Fibroblast of the aortic adventitia (primary cell): ENCODE measurements around the gene EXOC6B. TPM values are rescaled to one million over a fixed set of nuclear protein-coding genes. Genes with fewer than 3 reads are reported as not detected.

ENCODE experiments used
- DNase-seq: peaks from one replicate; pipeline ENCODE4 v3.0.0-alpha.2; 2010; ENCODE audit warnings: low read depth
- H3K4me3 ChIP-seq: 2 replicates; pipeline ENCODE4 v1.5.1; 2011; ENCODE audit warnings: low read depth, mild to moderate bottlenecking, control low read depth, low read length, moderate library complexity
- small RNA-seq: library from RNA; depleted of rRNA; stranded (forward); fragments of <200 nt; gene quantifications from one replicate; pipeline ENCODE3, GENCODE V24; 2012
- total RNA-seq: library from RNA; depleted of rRNA; stranded (reverse); fragments of >200 nt; gene quantifications from 2 replicates; pipeline ENCODE4 v1.2.3, GENCODE V29; 2012; ENCODE audit warnings: low replicate concordance
- TF ChIP-seq, protein P1 (sequence below): IDR thresholded peaks from 2 replicates; pipeline ENCODE4 v1.5.1; 2011; ENCODE audit warnings: mild to moderate bottlenecking, low read length, control low read depth, inconsistent platforms; ENCODE audit not compliant: insufficient read depth

EXOC6B gene
- total RNA-seq, 1 donor = 30.2 TPM

DNA sequence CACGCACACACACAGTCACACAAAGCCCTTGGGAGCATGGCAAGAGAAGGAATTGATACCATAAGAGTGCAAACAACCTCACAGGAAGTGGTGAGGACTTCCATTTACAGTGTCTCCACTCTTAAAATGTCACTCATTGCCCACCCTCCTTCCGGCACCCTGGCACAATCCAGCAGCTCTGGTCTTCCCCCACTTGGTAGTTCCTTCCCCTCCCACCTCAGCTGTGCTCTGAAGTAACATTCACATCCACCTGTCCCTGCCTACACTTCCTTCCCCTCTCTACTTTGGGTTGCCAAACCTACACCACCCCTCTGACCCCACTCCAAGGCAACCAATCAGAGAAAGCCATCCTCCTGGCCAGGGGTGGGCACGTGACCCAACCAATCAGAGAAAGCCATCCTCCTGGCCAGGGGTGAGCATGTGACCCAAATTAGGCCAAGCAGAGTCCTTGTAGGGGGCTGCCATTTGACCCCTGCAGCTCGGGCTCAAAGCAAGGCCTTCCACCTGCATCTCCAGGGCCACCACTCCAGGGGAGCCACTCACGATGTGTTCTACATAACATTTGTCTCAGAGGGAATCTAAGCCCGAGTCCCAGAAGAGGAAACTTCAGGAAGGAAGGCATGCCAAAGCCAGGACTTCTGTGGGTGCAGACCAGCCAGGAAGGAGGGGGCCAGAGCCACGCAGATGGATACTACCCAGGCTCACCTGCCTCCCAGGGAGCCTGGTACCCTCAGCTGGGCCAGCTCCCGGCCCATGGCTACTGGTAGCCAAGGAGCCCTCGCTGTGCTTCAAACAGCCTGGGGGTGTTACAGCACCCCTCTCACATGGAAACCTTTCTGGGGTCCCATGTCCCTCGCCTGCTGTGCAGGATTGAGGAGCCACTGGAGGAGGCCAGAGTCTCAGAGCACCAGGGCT, 699.4 kb downstream of the EXOC6B start:
- no peak for DNase-seq
- TF ChIP-seq, protein P1, sequence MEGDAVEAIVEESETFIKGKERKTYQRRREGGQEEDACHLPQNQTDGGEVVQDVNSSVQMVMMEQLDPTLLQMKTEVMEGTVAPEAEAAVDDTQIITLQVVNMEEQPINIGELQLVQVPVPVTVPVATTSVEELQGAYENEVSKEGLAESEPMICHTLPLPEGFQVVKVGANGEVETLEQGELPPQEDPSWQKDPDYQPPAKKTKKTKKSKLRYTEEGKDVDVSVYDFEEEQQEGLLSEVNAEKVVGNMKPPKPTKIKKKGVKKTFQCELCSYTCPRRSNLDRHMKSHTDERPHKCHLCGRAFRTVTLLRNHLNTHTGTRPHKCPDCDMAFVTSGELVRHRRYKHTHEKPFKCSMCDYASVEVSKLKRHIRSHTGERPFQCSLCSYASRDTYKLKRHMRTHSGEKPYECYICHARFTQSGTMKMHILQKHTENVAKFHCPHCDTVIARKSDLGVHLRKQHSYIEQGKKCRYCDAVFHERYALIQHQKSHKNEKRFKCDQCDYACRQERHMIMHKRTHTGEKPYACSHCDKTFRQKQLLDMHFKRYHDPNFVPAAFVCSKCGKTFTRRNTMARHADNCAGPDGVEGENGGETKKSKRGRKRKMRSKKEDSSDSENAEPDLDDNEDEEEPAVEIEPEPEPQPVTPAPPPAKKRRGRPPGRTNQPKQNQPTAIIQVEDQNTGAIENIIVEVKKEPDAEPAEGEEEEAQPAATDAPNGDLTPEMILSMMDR = no peak
- no peak overlapping the region for H3K4me3 ChIP-seq

Small RNA genes within 50 kb of the gene (small RNA-seq; reads per million reads assigned to genes)
- gene RF00592 (0.19 reads per million), gene RNU2-39P (0.76 reads per million, percentile 17 among the genes with 10 or more reads in this experiment)

Other genes starting within 250 kb of the EXOC6B start
- 14.3 and 58.3 TPM in 2 replicates for gene SPR, start 61.4 kb upstream of the EXOC6B start, total RNA-seq
- not detected in 2 replicates for gene EMX1, start 91.5 kb upstream of the EXOC6B start, total RNA-seq
- gene SFXN5, start 245.7 kb upstream of the EXOC6B start, total RNA-seq = 18.0 and 19.0 TPM in 2 replicates